PFSK-1 (cell line): ENCODE measurements around the gene GABBR2.

Experiments
- POLR2AphosphoS5 ChIP-seq: IDR thresholded peaks from 2 replicates; pipeline ENCODE4 v1.6.1; 2012; ENCODE audit warnings: low read depth, mild to moderate bottlenecking, control low read depth, low read length, moderate library complexity
- REST ChIP-seq, 2 experiments: IDR thresholded peaks; 2 replicates each; pipeline versions ENCODE4 v1.6.1 to v1.8.0; 2011 to 2012; ENCODE audit warnings: low read depth in 2 of 2, low read length in 2 of 2, control low read depth in 1 of 2, inconsistent platforms in 1 of 2, mild to moderate bottlenecking in 1 of 2, moderate library complexity in 1 of 2; ENCODE audit not compliant: insufficient read depth in 1 of 2
- TAF1 ChIP-seq: IDR thresholded peaks from 2 replicates; pipeline ENCODE4 v1.6.1; 2012; ENCODE audit warnings: low read length, control low read depth, borderline replicate concordance; ENCODE audit not compliant: insufficient read depth

DNA sequence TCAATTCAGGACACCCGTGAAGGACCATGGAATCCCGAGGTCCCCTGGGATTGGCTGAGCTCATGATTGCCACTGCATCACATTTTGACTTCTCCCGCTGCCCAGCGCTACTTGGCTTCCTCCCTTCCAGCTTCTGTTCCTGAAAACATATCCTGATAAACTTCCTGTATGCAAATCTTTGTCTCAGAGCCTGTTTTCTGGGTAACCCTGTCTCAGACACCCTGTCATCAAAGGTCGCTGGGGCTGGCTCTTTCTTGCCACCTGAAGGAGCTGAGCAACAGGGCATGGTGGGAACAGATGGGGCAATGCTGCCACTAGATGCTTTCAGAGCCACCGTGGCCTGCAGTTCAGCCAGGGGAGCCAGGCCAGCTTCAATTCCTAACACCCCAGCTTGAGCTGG is 299.0 kb downstream of the GABBR2 start:
- TF ChIP-seq REST (IDR thresholded peaks at IDR 0.05; ENCODE audit: insufficient read depth in 1 of 2, low read depth in 2 of 2, low read length in 2 of 2) = no peak
- TF ChIP-seq POLR2AphosphoS5 = no peak
- no peak for TF ChIP-seq TAF1
